ENCODE results near the gene MZT2A. TPM values are rescaled to one million over a fixed set of nuclear protein-coding genes. Genes with fewer than 3 reads are reported as not detected.
"Not testable (repeated sequence)": the region's sequence is repeated elsewhere in the genome, so short reads cannot be mapped to it uniquely, and the experiment has no call there.

Gene MZT2A
- polyA plus RNA-seq, 1 donor from 2014 or later = 146 TPM

DNA sequence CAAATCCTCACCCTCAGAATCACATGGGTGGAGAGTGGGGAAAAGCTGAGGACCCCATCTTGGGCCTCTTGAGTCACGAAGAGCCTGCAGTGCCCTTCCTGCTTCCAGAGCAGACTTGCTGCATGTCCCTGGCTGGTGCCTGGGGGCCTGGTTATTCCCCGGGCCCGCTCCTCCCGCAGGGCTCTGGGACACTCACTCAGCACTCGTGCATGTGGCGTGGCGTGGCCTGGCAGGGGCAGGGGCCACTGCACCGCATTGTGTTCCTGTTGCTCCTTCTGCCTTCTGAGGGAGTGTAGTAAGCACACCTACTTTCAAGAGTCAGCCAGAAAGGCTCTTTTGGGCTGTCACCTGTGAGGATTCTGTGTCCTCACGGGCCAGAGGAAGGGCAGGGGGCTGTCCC lies 17.4 kb upstream of the MZT2A start:
- Histone ChIP-seq H3F3A (ENCODE audit: insufficient read depth, low read length, poor library complexity, severe bottlenecking) (no peaks in the 10 kb centered on the region), H3K27me3 (ENCODE audit: insufficient read depth, low read depth, low read length) (no peaks in the 10 kb centered on the region), H3K27ac (ENCODE audit: low read length) (no peak overlapping the region), H3K9ac (ENCODE audit: low read length) (no peak overlapping the region), H3K9me3 (ENCODE audit: low read length) (no peaks in the 10 kb centered on the region), H3K36me3 (ENCODE audit: insufficient read depth, low read length) (no peaks in the 10 kb centered on the region), H3K4me2 (ENCODE audit: low read length) (no peak overlapping the region), H4K20me1 (ENCODE audit: insufficient read depth) (no peaks in the 10 kb centered on the region), H2AFZ (ENCODE audit: low read depth, low read length) (no peak overlapping the region), H3K4me3 (ENCODE audit: low read length) (no peak overlapping the region), H3K79me2 (replicated peaks; ENCODE audit: insufficient read depth, low read length) (no peaks in the 10 kb centered on the region), H3K9me2 (ENCODE audit: insufficient read depth, low read length) (no peaks in the 10 kb centered on the region)
- TF ChIP-seq RAD21 (conservative IDR thresholded peaks at IDR 0.05) (no peak), SMC3 (conservative IDR thresholded peaks at IDR 0.05; ENCODE audit: poor library complexity) (no peak), POLR2AphosphoS5 (IDR thresholded peaks at IDR 0.05) (no peak), MXI1 (conservative IDR thresholded peaks at IDR 0.05; ENCODE audit: poor library complexity, severe bottlenecking) (no peak), TAF1 (IDR thresholded peaks at IDR 0.05; ENCODE audit: low read depth) (no peak)
- TF ChIP-seq, protein P1, sequence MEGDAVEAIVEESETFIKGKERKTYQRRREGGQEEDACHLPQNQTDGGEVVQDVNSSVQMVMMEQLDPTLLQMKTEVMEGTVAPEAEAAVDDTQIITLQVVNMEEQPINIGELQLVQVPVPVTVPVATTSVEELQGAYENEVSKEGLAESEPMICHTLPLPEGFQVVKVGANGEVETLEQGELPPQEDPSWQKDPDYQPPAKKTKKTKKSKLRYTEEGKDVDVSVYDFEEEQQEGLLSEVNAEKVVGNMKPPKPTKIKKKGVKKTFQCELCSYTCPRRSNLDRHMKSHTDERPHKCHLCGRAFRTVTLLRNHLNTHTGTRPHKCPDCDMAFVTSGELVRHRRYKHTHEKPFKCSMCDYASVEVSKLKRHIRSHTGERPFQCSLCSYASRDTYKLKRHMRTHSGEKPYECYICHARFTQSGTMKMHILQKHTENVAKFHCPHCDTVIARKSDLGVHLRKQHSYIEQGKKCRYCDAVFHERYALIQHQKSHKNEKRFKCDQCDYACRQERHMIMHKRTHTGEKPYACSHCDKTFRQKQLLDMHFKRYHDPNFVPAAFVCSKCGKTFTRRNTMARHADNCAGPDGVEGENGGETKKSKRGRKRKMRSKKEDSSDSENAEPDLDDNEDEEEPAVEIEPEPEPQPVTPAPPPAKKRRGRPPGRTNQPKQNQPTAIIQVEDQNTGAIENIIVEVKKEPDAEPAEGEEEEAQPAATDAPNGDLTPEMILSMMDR (IDR thresholded peaks at IDR 0.05; ENCODE audit: poor library complexity, severe bottlenecking) = no peak

DNA sequence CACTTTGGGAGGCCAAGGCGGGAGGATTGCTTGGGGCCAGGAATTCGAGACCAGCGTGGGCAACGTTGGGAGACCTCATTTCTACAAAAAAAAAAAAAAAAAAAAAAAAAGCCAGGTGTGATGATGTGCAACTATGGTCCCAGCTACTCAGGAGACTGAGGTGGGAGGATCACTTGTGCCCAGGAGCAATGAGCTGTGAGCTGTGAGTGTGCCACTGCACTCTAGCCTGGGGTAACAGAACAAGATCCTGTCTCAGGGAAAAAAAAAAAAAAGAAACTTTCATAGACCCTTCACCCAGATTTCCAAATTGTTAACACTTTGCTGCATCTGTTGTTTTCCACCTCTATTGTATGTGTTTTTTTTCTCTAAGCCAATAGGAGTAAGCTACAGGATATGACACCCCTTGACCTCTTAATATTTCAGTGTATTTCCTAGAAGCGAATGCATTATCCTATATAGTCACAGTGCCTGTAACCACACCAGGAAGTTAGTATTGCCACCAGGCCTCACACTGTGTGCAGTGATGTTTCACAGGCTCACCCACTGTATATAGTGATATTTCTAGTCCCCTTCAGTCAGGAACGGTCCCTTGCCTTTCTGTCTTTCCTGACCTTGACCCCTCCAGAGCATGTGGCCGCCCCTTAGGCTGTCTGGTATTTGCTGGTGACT lies 12.0 kb upstream of the MZT2A start:
- H3F3A ChIP-seq (ENCODE audit: insufficient read depth, low read length, poor library complexity, severe bottlenecking); H3K36me3 ChIP-seq (ENCODE audit: insufficient read depth, low read length); H3K9me2 ChIP-seq (ENCODE audit: insufficient read depth, low read length); H3K79me2 ChIP-seq (replicated peaks; ENCODE audit: insufficient read depth, low read length); H2AFZ ChIP-seq (ENCODE audit: low read depth, low read length); H3K9ac ChIP-seq (ENCODE audit: low read length); H3K9me3 ChIP-seq (ENCODE audit: low read length); H4K20me1 ChIP-seq (ENCODE audit: insufficient read depth); H3K4me2 ChIP-seq (ENCODE audit: low read length); H3K27me3 ChIP-seq (ENCODE audit: insufficient read depth, low read depth, low read length); H3K4me3 ChIP-seq (ENCODE audit: low read length); H3K27ac ChIP-seq (ENCODE audit: low read length): not testable (repeated sequence)

DNA sequence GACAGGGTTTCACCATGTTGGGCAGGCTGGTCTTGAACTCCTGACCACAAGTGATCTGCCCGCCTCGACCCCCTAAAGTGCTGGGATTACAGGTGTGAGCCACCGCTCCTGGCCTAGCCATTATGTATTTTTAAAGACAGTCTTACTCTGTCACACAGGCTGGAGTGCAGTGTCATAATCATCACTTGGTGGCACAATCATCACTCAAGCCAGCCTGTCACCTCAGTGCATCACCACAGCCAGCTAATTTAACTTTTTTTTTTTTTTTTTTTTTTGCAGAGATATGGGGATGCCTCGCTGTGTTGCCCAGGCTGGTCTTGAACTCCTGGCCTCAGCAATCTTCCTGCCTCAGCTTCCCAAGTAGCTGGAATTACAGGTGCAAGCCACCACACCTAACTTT lies 11.4 kb upstream of the MZT2A start:
- not testable (repeated sequence) for H3K27ac ChIP-seq (ENCODE audit: low read length); H3K9ac ChIP-seq (ENCODE audit: low read length); H3K79me2 ChIP-seq (replicated peaks; ENCODE audit: insufficient read depth, low read length); H3K9me3 ChIP-seq (ENCODE audit: low read length); H2AFZ ChIP-seq (ENCODE audit: low read depth, low read length); H3K4me2 ChIP-seq (ENCODE audit: low read length); H3K4me3 ChIP-seq (ENCODE audit: low read length); H3K36me3 ChIP-seq (ENCODE audit: insufficient read depth, low read length); H3F3A ChIP-seq (ENCODE audit: insufficient read depth, low read length, poor library complexity, severe bottlenecking); H3K27me3 ChIP-seq (ENCODE audit: insufficient read depth, low read depth, low read length); H3K9me2 ChIP-seq (ENCODE audit: insufficient read depth, low read length); H4K20me1 ChIP-seq (ENCODE audit: insufficient read depth)

- H3K9ac ChIP-seq (ENCODE audit: low read length); H2AFZ ChIP-seq (ENCODE audit: low read depth, low read length); H3K4me3 ChIP-seq (ENCODE audit: low read length); H3K4me2 ChIP-seq (ENCODE audit: low read length); H3F3A ChIP-seq (ENCODE audit: insufficient read depth, low read length, poor library complexity, severe bottlenecking); H3K9me3 ChIP-seq (ENCODE audit: low read length); H3K36me3 ChIP-seq (ENCODE audit: insufficient read depth, low read length); H4K20me1 ChIP-seq (ENCODE audit: insufficient read depth); H3K27ac ChIP-seq (ENCODE audit: low read length); H3K27me3 ChIP-seq (ENCODE audit: insufficient read depth, low read depth, low read length); H3K9me2 ChIP-seq (ENCODE audit: insufficient read depth, low read length): not testable (repeated sequence)
- H3K79me2 ChIP-seq (replicated peaks; ENCODE audit: insufficient read depth, low read length) = peaks cover 26% of the 10 kb centered on the region
Observed at GRCh38 chr2:131498321-131498973, 6.2 kb upstream of the MZT2A start.

DNA sequence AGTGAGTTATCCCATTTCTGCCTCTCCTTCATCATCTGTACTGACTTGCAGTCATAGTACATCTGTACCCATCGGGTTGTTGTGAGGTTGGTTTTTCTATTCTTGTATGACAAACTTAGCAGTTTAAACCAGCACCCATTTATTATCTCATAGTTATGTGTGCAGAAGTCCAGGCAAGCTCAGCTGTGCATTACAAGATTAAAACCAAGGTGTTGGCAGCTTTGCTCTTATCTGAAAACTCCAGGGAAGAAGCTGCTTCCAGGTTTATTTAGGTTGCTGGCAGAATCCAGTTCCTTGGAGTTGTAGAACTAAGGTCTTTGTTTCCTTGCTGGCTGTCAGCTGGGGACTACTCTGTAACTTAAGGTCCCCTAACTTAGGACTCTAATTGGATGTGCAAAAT lies 3.3 kb upstream of the MZT2A start:
- peaks cover 32% of the 10 kb centered on the region for H3K79me2 ChIP-seq (replicated peaks; ENCODE audit: insufficient read depth, low read length)
- not testable (repeated sequence) for H4K20me1 ChIP-seq (ENCODE audit: insufficient read depth); H3K4me2 ChIP-seq (ENCODE audit: low read length); H3K27ac ChIP-seq (ENCODE audit: low read length); H3F3A ChIP-seq (ENCODE audit: insufficient read depth, low read length, poor library complexity, severe bottlenecking); H3K9me2 ChIP-seq (ENCODE audit: insufficient read depth, low read length); H3K9me3 ChIP-seq (ENCODE audit: low read length); H3K36me3 ChIP-seq (ENCODE audit: insufficient read depth, low read length); H3K4me3 ChIP-seq (ENCODE audit: low read length); H3K27me3 ChIP-seq (ENCODE audit: insufficient read depth, low read depth, low read length); H2AFZ ChIP-seq (ENCODE audit: low read depth, low read length); H3K9ac ChIP-seq (ENCODE audit: low read length)
